NCI-H2029 (cell line): ENCODE results near the gene CYGB.
A peak's percentile ranks its signal among the peaks of the same experiment; 100 is the strongest.

ENCODE experiments used
- DNase-seq: peaks from one replicate; lab custom pipeline; 2025; lab: John Stamatoyannopoulos, UW

CYGB gene

DNA sequence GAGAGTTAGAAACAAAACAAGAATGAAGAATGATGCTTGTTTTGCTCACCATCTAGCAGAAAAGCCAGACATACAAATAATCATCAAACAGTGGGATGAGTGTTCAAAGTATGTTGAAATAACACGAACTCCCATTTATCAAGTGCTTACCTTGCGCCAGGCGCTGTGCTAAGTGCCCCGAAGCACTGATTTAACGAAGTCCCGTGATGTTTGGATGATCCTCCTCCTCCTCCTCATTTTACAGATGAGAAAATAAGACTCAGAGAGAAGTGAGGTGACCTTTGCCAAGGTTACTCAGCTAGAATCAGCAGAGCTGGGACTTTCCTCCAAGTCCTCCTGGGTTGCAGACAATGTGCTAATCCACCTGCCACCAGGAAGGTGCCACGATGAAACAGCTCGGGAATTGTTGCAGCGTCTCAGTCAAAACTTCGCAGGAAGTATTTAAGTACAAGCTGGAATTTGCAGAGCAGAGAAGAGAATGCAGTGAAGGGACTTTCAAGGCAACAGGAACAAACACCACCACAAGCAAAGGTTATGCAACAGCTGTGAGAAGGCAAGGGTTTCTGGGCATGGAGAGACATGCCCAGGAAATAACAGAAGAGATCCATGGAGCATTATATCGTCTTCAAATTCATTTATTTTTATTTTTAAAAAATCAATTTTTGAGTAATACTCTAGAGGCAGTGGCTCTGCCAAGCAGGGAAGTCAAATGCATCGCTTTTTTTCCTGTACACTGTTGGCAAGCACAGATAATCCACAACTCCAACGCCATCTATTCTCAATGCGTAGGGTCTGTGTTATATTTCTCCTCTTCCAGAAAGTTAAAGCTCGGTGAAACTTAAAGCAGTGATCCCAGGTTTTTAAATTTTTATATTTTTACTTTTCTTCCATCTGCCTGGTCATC, 13.5 kb upstream of the CYGB start:
- DNase-seq = peak; percentile 29

DNA sequence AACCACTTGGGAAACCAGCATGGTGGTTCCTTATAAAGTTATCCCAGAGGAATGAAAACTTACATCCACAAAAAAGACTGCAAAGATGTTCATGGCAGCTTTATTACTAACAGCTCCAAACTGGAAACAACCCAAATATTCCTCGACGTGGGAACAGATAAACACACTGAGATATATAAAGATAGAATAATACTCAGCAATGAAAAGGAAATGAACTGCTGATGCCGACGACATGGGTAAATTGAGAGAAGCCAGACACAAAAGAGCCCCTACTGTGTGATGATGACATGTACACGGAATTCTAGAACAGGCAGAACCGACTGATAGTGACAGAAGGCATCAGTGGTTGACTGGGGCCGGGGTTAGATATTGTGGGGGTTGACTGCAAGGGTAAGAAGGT, 12.0 kb upstream of the CYGB start:
- no peak for DNase-seq

DNA sequence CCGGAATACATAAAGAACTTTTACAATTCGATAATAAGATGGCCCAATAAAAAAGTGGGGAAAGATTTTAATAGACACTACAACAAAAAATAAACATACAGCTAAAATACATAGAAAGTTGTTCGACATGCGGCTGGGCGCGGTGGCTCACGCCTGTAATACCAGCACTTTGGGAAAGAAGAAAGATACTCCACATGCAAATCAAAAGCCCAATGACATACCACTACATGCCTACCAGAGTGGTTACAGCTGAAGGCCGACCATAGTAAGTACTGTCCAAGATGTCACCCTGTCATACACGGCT, 11.7 kb upstream of the CYGB start:
- DNase-seq = no peak

DNA sequence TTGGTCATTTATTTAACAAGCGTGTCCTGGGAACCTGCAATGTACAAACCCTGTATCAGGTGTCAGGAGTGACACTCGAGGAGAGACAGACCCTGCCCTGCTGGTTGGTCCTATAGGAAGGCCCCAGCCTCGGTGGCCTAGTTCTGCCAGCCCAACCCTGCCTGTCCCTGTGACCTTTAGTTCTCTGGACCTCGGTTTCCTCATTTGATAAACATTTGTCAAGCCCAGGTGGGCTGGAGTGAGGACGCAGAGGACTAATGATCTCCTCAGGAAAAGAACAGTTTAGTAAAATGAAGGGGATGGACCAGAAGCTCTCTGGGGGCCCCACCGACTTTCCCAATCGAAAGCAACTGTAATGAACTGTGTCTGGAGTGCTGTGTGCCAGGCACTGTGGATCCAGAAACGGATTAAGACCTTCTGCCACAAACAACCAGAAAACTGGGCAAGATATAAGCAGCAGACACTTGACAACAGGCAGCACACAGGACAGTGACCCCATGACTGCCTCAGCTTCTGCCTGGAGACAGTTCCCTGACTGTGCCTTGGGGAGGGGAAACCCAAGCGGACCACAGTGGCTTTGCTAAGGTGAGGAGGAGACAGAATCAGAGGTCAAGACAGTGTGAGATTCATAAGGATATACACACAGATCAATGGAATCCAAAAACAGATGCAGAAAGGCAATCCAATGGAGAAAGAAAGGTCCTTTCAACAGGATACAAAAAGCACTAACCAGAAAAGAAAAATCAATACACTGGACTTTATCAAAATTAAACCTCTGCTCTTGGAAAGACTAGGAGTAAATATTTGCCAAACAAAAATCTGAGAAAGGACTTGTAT, 11.1 kb upstream of the CYGB start:
- no peak for DNase-seq

DNA sequence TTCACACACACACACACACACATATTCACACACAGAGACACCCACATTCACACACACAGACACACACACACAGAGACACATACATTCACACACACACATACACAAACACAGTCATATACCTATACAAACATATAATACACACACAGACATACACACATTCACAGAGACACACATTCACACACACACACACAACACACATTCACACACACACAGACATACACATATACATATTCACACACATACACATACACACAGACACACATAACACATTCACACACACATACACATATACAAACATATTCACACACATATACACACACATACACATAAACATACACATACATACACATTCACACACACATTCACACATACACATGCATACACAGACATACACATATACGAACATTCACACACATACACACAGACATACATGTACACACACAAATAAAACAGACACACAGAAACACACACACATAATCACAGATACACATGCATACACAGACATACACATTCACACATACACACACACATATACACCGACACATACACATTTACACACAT, 10.2 kb upstream of the CYGB start:
- no peak for DNase-seq

DNA sequence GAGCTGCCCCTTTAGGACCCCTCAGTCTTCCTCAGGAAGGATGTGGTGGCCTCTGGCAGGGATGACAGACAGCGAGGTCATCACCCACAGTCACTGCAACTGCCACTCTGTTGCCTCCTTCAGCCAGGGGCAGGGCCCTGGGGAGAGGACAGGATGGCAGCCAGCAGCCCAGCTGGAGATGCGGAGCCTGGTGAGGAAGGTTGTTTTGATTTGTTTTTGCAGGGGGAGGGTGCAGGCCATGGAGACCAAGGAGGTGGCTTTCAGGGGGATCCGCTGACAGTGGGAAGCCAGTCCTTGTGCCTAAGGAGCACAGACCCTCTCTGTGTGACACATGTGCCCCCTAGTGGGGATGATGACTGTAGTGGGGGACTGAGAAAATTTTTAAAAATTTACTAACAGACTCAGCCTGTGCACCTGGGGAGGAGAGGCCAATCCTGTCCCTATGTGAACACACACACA, 9.7 kb upstream of the CYGB start:
- no peak for DNase-seq

DNA sequence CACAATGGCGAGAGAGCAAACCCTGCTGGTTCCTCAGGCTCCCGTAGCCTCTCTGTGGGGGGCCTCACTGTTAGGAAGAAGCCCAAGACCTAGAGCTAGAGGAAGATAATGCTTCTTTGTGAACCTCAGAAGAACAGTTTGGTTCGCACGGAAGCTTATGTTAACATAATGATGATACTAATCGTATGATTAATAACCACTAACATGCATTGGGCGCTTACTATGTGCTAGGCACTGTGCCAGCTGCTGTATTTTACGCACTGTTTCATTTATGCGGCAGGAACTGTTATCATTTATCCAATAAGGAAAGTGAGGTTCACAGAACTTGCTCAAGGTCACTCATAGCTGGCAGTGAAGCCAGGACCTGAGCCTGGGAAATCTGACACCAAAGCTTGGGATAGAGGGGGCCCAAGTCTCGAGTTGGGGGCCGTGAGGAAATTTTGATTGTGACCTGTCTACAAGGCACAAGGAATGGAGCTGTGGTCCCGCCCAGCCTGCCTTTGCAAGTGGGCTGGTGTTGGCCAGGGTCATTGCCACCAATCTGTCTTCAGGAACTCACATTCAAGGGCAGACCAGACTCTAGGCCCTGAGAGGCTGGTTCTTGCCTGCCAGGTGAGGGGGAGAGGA, 9.2 kb upstream of the CYGB start:
- DNase-seq = no peak

DNA sequence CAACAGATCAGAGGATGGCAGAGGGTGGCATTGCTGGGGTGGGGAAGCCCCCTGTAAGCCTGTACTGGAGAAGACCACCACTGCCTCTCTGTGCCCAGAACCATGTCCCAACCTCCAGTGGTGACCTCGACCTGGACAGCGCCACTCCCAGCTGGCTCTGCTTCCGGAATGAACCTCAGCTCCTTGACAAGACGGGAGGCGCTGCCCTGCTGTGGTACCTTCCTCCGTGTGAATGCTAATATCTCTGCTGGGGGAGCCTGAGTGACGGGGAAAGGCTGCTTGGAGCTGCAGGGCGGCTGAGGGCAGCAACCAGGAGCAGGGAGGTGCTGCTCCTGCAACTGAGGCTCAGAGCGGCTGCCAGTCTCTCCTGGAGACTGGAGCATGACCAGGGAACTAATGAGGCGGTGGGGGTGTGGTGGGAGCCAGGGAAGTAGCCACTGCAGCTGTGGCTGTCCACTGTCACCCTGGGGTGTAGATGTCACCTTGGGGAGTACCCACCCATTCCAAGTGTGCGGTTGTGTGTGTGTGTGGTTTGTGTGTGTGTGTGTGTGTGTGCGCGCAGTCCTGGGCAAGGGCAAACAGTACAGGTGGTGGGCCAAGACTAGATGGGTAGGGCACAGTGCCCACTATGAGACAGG, 8.5 kb upstream of the CYGB start:
- no peak for DNase-seq

DNA sequence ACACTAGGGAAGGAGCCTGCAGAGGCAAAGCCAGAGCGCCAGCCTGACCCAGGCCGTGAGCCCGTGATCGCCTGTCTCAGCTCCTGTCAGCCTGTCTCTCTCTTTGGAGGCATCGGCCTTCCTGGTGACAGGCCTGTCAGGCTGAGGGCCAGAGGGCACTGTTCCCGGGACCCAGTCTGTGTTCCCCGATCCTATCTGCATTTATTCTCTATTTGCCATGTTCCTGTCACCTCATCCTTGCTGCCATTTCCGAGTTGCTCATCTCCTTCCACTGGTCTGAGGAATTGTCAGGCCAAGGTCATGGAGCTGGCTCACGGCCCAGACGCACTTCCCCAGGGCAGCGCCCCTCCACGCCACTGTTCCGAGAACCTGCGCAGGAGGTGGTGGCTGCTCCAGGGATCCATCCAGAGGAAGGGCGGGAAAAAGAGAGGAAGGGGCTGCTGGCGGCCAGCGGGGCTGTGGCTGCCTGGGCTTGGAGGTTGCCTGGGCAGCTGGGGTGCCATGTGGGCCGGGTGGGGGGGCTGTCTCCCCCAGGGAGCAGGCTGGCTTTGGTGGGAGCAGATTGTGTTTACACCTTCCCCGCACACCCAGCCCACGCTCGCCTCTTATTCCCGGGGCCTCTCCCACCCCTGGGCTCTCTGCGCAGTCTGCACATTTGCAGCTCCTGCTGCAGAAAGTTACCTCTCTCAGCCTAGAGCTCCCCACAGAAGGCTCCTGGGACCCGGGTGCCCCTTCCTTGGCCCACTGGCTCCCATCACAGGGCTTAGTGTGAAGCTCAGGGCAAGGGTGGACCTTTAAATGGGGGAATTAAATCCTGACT, 7.2 kb upstream of the CYGB start:
- DNase-seq = no peak

DNA sequence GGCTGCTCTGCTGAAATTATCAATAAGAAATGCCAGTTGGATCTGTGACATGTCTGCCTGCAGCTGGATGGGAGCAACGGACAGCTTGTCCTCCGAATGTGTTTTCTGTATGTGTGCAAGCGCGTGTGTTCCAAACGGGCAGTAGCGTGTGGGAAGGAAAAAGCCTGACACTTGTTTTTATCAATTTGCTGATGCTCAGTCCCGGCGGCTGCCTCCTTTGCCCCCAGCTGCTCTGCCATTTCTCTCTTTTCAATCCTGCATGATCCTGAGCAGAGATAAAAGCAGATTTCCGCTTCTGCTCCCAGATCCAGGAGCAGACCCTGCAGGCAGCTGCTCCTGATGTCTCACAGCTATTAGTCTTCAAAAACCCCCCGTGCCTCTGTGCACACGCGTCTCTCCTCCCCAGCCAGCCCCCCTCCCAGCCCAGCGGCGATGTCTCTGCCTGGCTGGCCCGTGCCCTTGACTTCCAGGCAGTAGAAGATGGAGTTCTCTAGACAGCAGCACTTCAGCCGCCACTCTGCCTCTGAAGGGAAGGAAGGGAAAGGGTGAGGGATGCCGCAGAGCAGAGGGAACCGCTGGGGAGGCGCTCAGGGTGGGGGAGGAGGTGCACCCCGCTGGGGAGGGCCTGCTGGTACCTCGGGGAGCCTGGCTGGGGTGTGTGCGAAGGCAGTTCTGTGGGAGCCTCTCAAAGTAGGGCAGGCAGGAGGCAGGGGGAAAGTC, 6.5 kb upstream of the CYGB start:
- no peak for DNase-seq

DNA sequence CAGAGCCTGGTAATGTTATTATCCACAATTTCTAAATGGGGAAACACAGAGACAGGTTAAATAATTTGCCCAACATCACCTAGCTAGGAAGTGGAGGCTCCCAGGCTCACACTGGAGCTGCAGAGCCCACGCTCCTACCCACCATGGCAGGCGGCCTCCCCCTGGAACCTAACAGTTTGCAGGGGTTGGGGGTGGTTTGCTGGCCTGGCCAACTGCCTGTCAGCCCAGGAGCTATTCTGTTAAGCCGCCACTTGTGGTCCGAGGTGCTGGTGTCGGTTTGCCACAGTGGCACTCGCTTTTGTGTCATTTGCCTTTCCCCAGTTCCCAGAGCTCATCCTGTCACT, 5.9 kb upstream of the CYGB start:
- DNase-seq = no peak

DNA sequence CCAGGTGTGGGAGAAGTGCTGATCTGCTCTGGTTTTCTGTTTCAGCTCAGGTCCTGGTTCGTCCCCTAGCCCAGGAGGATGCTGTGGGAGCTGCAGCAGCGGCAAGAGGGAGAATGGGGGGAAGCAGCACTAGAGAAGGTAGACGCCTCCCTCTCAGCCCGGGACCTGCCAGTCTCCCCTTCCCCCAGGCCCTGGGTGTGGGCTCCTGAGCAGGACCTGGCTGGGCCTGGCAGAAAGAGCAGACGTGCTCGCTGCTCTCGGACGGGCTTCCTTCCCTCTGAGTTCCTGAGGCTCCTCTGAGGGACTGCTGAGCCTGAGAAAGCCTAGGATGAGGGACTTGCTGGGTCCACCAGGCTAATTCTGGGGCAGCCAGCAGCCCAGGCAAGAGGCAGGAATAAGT, 5.5 kb upstream of the CYGB start:
- DNase-seq = no peak

DNA sequence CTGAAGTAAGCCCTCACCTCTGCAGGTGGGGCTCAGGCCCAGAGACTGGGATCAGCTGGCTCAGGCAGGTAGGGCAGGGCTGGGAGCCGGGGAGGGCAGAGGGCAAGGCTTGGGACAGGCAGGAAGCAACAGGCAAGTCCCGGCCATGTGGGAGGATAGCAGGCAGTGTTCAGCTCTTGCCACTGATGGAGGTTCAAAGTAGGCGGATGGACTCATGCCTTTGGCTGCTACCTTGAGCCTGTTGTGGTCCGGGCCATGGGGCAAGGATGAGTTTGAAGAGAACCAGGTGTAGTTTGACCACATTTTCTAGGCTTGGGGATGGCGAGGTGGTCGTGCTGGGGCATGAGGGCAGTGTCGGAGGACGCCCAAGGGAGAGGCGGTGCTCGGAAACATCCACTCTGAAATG, 5.1 kb upstream of the CYGB start:
- DNase-seq = no peak

DNA sequence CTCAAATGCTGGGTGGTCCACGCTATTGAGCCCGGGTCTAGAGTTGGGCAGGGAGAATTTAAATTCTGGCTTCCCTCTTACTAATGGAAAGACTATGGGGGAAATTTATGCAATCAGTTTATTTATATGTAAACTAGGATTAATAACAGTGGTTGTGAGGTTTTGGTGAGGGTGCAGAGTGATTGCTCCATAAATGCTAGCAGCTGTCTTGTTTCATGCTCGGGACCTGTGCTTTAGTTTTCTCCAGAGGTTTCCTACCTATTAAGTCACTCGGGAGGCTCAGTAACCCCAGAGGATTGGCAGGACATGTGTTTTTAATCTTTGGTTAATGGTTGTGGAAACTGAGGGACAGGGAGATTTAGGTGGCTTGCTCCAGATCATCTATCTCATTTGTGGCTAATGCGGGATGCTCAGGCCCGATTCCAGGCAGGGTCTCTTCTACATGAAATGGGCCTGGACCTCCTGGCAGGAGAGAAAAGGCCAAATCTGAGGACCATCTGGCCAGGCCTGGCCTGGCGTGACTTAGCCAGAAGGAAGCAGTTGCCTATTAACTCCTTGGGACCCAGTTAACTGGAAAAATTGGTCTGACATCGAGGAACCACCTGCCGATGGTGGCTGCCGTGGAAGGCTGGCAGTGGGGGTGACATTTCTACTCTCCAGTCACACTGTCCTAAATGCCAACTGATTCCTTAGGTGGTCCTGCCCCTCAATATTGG, 4.4 kb upstream of the CYGB start:
- DNase-seq = no peak

DNA sequence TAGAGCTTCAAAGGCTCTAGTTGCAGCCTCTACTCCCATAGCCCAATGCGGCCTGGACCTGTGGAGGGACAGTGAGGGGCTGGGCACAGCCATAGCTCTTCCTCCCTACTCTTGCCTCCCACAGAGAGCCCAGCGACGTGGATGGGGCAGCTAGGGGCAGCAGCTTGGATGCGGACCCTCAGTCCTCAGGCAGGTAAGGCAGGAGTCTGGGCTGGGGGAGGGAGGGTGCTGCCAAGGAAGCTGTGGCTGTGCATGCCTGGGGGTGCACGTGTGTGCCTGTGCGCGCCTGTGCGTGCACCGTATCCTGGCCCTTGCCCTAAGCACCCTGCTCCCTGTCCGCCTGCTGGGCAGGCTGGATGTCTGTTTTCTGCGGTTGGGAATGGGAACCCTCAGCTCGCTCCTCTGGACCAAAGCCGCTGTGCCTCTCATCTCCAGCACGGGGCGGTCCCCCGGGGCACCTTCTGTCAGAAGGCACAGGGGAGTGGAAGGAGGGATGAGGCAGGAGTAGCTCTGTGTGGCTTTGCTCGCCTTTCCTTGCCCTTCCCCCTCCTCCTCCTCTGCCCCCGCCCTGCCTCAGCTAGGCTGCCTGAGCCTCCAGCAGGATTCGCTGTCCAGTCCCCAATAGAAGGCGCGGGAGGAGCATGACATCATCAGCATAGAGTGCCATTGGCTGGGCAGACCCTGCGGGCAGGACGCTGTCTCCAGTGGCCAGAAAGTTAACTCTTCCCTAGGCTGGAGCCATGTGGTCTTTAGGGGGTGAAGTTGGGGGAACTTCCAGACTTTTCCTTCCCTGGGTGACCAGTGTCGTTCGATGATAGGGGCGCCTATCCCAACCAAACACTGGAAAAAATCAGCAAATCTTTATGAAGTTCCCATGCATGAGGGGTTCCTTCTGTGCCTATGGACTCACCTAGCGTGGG, 3.1 kb upstream of the CYGB start:
- DNase-seq = peak; percentile 89

DNA sequence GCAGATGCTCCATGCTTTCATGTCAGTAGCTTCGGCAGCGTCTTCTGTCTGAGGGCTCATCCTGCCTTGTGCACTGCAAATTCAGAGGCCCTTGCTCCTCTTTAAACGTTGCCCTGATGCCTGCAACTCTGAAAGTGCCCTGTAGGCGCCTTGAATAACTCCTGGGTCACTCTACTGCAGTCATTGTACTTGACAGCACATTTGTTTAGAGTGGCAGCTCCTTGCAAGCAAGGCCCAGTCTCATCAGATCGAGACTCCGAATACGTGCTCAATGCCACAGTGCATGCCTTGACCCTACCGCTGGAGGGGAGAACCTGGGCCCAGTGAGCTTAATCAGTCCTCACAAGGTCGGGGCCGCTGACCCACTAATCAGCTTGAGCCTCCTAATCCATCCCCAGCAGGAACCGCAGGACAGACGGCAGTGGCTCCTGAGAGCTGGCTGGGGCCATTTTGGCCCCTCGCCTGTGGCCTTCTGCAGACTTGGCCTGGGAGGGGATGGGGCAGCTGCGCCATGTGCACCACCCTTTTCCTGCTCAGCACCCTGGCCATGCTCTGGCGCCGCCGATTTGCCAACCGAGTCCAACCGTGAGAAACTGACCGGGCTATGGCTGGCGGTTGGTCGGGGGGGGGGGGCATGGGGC, 2.2 kb upstream of the CYGB start, which contains the start of gene PRCD:
PRCD (plus strand) TSS at position 414 of the 641 bp plus-strand sequence; CDS start at position 512, 98 bp downstream.
- DNase-seq = no peak

DNA sequence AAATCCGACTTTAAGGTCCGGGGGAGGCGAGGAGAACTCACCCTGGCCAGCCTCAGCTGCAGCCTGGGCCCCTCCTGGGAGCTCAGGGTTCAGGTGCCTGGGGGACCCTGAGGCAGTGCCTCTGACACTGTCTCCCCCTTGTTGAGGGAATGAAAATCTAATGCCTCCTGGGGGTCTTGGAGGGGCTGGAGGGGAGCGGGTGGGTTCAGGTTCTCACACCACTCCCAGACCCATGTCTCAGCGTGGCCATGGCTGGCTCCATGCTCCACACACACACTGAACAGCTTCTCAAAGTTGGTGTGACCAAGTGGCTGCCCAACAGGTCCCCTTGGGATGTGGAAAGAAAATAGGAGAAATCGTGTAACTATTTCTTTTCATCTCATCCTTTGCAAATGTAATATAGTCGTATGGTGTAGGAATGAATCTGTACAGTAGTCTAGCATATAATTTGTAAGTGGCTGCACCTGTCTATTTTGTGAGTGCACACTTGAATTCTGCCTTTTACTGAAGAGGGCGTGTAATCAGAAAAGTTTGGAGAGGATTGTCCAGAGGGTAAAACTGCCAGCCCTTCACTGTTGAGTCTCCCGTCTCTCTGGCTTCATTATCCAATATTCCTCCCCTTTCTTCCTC, 1.5 kb upstream of the CYGB start:
- no peak for DNase-seq
